Measurements from ENCODE around the gene LDLRAD1. TPM values are rescaled to one million over a fixed set of nuclear protein-coding genes. Genes with fewer than 3 reads are reported as not detected.
"Not testable (repeated sequence)": the region's sequence is repeated elsewhere in the genome, so short reads cannot be mapped to it uniquely, and the experiment has no call there.

The LDLRAD1 gene
- total and polyA plus RNA-seq, 2 of the 13 experiments (the other 11 are each of a cell fraction or from before 2014, with no cell fraction given) = 2.5 to 14.0 TPM

DNA sequence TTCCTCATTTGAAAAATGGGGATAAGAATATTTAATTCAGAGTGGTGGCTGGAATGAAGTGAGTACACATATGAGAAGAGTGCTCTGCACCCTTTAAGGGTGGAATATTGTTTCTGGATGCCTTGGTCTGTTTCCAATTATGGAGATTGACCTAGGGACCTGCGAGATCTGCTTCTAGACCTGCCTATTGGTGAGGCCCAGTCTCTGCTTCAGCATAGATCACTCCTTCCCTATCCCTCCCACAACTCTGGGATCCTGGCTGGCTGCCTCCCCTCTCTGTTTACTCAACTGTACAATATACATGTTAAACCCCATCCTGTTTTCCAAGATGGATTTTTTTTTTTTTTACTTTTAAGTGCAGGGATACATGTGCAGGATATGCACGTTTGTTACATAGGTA is 6.4 kb upstream of the LDLRAD1 start:
- Histone ChIP-seq H3K4me3 (replicated peaks in 1 of 3; ENCODE audit: insufficient read depth in 1 of 3, low read depth in 2 of 3, low read length in 3 of 3) (no peak overlapping the region), H3K4me2 (ENCODE audit: low read depth, low read length) (no peak overlapping the region), H4K20me1 (ENCODE audit: insufficient read depth, low read length) (no peaks in the 10 kb centered on the region), H3K27ac (ENCODE audit: extremely low read length, insufficient read depth, low read length) (no peak overlapping the region), H3K79me2 (ENCODE audit: insufficient read depth, low read length) (no peaks in the 10 kb centered on the region), H2AFZ (ENCODE audit: low read length) (no peak overlapping the region), H3K4me1 (ENCODE audit: insufficient read depth, low read length) (peaks cover 54% of the 10 kb centered on the region), H3K27me3 (ENCODE audit: control insufficient read depth in 1 of 2, insufficient read depth in 2 of 2, low read length in 2 of 2) (no peaks in the 10 kb centered on the region), H3K9ac (ENCODE audit: insufficient read depth, low read depth, low read length) (no peak overlapping the region), H3K36me3 (replicated peaks in 1 of 2; ENCODE audit: control insufficient read depth in 1 of 2, insufficient read depth in 2 of 2, low read length in 2 of 2) (no peaks in the 10 kb centered on the region), H3K9me3 (ENCODE audit: low read length) (no peaks in the 10 kb centered on the region)
- ChIA-PET CTCF (ENCODE audit: low intra/inter-chr PET ratio, low total read pairs) (no interaction called here), POLR2A (no interaction called here)
- DNase-seq (ENCODE audit: low spot score) (no peak), FAIRE-seq (no peak), ATAC-seq (no peak)
- intact Hi-C loops (cut with micrococcal nuclease; ENCODE audit: unreplicated experiment) = no loop called here
- 18% methylated on average over 2 of the region's 2 CpGs for WGBS (ENCODE audit: low lambda C conversion rate)
- TF ChIP-seq CBX1 (IDR thresholded peaks at IDR 0.05; ENCODE audit: low read depth) = no peak
- no peak for TF ChIP-seq ZNF839 (CRISPR knock-in tag; IDR thresholded peaks at IDR 0.05; ENCODE audit: borderline replicate concordance)
- TF ChIP-seq HOXD1 (CRISPR knock-in tag; IDR thresholded peaks at IDR 0.05) = no peak
- TF ChIP-seq ZNF451 (CRISPR knock-in tag; IDR thresholded peaks at IDR 0.05) = no peak
- TF ChIP-seq ZSCAN21 (CRISPR knock-in tag; IDR thresholded peaks at IDR 0.05; ENCODE audit: borderline replicate concordance) = no peak
- no peak for TF ChIP-seq ZNF780A (CRISPR knock-in tag; IDR thresholded peaks at IDR 0.05)
- TF ChIP-seq PAWR (CRISPR knock-in tag; IDR thresholded peaks at IDR 0.05; ENCODE audit: borderline replicate concordance) = no peak
- TF ChIP-seq, protein P1, sequence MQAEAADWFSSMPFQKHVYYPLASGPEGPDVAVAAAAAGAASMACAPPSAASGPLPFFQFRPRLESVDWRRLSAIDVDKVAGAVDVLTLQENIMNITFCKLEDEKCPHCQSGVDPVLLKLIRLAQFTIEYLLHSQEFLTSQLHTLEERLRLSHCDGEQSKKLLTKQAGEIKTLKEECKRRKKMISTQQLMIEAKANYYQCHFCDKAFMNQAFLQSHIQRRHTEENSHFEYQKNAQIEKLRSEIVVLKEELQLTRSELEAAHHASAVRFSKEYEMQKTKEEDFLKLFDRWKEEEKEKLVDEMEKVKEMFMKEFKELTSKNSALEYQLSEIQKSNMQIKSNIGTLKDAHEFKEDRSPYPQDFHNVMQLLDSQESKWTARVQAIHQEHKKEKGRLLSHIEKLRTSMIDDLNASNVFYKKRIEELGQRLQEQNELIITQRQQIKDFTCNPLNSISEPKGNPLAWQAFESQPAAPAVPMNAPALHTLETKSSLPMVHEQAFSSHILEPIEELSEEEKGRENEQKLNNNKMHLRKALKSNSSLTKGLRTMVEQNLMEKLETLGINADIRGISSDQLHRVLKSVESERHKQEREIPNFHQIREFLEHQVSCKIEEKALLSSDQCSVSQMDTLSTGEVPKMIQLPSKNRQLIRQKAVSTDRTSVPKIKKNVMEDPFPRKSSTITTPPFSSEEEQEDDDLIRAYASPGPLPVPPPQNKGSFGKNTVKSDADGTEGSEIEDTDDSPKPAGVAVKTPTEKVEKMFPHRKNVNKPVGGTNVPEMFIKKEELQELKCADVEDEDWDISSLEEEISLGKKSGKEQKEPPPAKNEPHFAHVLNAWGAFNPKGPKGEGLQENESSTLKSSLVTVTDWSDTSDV (CRISPR knock-in tag; IDR thresholded peaks at IDR 0.05) = no peak
- TF ChIP-seq ZNF691 (CRISPR knock-in tag; IDR thresholded peaks at IDR 0.05; ENCODE audit: borderline replicate concordance, low read depth) = no peak
- TF ChIP-seq SRSF4 (IDR thresholded peaks at IDR 0.05; ENCODE audit: low read depth, low read length, poor library complexity, severe bottlenecking) = no peak
- no peak for TF ChIP-seq ZSCAN30 (CRISPR knock-in tag; IDR thresholded peaks at IDR 0.05)
- no peak for TF ChIP-seq ZNF546 (CRISPR knock-in tag; conservative IDR thresholded peaks at IDR 0.05)
- TF ChIP-seq SIN3B (IDR thresholded peaks at IDR 0.05; ENCODE audit: low read length) = no peak
- TF ChIP-seq ATF4 (CRISPR knock-in tag; IDR thresholded peaks at IDR 0.05) = no peak
- no TSS peak for BruUV-seq (replicated peaks)
- in situ Hi-C loops (cut with HindIII; ENCODE audit: extremely low pct_ligation_motif_present, low pct_unique_long_range_greater_than_20kb) = no loop called here

DNA sequence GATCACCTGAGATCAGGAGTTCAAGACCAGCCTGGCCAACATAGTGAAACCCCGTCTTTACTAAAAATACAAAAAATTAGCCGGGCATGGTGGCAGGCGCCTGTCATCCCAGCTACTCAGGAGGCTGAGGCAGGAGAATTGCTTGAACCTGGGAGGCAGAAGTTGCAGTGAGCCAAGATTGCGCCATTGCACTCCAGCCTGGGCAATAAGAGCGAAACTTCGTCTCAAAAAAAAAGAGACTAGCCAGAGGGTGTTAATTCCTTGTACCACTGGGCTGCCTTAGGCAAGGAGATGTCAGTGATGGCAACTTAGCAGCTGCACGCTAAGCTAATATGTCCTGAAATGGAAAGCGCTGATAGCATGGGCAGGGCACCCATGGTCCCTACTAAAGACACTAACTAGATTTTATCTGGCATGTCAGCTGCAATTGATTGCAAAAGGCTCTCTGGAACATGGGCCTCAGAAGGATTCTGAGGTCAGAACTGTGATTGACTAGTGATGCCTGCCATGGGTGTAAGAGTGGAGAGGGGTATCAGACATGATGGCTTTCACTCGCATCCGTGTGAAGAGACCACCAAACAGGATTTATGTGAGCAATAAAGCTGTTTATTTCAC is 1.7 kb upstream of the LDLRAD1 start:
- H3K27me3 ChIP-seq (ENCODE audit: control insufficient read depth in 1 of 2, insufficient read depth in 2 of 2, low read length in 2 of 2); ATAC-seq; BruUV-seq (replicated peaks); H3K36me3 ChIP-seq (replicated peaks in 1 of 2; ENCODE audit: control insufficient read depth in 1 of 2, insufficient read depth in 2 of 2, low read length in 2 of 2); FAIRE-seq; H3K4me2 ChIP-seq (ENCODE audit: low read depth, low read length); in situ Hi-C loops (cut with HindIII; ENCODE audit: extremely low pct_ligation_motif_present, low pct_unique_long_range_greater_than_20kb); intact Hi-C loops (cut with micrococcal nuclease; ENCODE audit: unreplicated experiment); CTCF ChIA-PET (ENCODE audit: low intra/inter-chr PET ratio, low total read pairs); H3K9me3 ChIP-seq (ENCODE audit: low read length); DNase-seq (ENCODE audit: low spot score); H3K27ac ChIP-seq (ENCODE audit: extremely low read length, insufficient read depth, low read length); H2AFZ ChIP-seq (ENCODE audit: low read length); H3K9ac ChIP-seq (ENCODE audit: insufficient read depth, low read depth, low read length); POLR2A ChIA-PET; H3K4me3 ChIP-seq (replicated peaks in 1 of 3; ENCODE audit: insufficient read depth in 1 of 3, low read depth in 2 of 3, low read length in 3 of 3); H3K79me2 ChIP-seq (ENCODE audit: insufficient read depth, low read length); H4K20me1 ChIP-seq (ENCODE audit: insufficient read depth, low read length): not testable (repeated sequence)
- 88% methylated on average over 10 of the region's 10 CpGs for WGBS (ENCODE audit: low lambda C conversion rate)
- peaks cover 77% of the 10 kb centered on the region for H3K4me1 ChIP-seq (ENCODE audit: insufficient read depth, low read length)

Data from HepG2 (cell line).